SKM-1 (cell line): ENCODE data around the gene RDH8.

Experiments used
- DNase-seq: peaks from one replicate; lab custom pipeline; 2025; ENCODE audit not compliant: unreplicated experiment; lab: John Stamatoyannopoulos, UW

RDH8 gene

DNA sequence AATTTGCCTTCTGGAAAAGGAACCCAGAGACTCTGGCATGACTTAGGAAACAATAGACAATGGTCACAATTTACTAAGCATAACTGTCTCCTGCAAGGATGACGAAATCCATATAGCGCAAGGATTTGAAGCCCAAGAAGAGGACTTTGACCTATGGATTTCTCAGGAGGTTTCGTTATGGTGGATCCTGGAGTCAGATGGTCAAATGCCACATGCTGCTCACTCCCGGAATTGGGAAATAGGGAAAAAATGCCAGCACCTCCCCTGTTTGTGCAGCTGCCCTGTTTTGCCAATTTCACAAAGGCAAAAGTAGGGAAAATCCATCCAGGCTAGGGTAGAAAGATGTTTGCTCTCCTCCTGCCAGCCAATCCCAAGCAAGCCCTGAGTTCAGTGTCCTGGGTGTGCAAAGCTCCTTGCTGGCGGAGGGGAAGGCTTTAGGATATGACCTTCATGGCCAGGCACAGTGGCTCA lies 23.4 kb downstream of the RDH8 start:
- DNase-seq: no peak

DNA sequence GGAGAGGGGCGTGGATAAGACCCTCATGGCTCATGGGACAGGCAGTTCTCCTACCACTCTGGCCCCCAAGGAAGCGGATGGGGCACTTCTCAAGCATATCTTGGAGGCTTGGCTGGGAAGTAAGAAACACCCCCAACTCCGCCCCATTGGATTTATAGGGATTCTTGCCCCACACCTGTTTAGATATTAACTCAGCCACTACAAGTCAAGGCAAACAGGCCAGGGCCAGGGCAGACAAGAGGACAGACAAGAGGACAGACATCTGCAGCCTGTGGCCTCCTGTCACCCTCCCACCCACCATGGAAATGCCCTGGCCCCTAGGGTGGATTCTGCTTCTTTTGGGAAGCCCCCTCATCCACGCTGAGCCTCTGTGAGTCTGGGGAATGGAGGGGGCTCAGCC lies 24.1 kb downstream of the RDH8 start:
- DNase-seq: no peak

DNA sequence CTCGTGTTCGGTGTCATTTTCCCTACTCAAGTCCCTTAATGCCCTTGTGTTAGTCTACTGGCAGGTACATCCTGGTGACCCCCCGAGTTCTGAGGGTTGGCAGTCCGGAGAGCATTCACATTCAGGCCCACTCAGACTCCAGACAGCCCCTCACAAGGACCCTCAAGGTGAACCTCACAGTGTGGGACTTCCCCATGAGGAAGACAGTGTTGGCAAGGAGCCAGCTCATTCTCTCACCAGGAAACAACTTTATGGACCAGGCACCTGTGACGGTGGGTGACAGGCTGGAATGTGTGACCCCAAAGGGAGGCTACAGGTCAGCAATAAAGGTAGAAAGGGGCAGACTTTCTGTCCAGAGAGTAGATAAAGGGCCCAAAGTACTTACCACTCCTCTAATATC lies 24.5 kb downstream of the RDH8 start:
- no peak for DNase-seq

DNA sequence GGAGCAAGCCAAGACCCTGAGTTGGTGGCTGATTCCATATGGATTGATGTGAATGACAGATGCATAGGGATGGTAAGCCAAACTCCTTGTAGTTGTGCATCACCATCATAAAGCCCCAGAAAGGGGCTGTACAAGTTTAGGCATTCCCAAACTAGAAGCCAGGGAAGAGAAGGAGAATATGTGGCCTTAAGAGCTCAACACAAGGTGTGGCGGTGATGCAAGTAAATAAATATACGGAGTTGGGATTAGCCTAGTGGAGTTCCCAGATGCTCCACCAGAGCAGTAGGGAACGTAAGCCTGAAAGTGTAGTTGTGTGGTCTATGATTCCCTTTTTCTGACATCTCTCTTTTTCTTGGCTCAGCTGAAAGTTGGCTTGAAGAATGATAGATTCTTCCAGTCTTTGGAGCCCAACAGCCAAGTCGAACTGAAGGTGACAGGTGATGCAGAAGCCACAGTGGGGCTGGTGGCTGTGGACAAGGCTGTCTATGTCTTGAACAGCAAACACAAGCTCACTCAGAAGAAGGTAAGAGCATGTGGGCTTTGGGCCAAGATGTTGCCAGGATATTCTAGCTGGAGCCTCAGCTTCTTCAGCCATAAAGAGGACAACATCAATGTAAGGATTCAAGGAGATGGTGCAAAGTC lies 30.1 kb downstream of the RDH8 start:
- no peak for DNase-seq

DNA sequence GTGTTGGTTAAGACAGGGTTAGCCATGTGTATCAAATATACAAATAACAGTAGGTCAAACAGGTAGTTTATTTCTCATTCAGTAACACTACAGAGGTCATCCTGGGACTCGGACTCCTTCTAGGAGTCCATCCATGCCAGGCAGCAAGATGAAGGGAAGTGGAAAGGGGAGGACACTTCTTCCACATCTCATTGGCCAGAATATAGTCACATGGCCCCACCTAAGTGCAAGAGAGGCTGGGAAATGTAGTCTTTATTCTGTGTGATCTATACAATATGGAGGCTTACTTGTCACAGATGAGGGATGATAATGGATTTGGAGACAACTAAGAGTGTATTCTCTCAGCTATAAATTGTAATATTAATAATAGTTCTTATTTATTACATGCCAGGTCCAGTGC lies 31.1 kb downstream of the RDH8 start:
- DNase-seq: no peak

DNA sequence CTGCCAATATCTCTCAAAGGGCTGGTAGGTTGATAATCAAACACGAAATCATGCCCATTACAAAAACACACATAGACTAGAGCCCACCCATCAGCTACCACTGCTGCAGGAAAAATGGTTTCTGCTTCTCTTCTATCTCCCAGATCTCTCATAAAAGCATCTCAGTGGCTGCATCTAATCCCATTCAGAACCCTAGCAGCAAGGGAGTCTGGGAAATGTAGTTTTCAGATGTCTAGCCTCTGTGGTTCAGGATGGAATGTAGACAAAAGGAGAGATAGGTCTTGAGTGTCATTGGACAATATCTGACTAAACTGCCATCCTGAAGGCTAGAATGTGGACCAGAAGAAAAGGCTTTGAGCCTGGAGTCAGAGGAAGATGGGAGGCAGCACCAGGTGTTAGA lies 32.1 kb downstream of the RDH8 start:
- no peak for DNase-seq

DNA sequence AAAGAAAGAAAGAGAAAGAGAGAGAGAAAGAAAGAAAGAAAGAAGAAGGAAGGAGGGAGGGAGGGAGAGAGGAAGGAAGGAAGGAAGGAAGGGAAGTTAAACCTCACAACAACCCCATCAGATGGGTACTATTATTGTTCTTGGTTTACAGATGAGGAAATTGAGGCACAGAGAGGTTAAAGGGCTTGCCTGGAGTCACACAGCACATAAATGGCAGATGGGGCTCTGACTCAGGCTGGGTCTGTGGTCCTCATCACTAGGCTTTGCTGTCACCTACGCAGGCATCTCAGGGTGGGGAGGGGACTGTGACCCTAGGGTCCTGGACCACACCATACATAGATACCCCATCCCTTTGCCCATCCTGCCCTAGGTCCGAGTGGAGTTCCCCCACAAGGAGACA lies 36.3 kb downstream of the RDH8 start:
- DNase-seq: no peak

DNA sequence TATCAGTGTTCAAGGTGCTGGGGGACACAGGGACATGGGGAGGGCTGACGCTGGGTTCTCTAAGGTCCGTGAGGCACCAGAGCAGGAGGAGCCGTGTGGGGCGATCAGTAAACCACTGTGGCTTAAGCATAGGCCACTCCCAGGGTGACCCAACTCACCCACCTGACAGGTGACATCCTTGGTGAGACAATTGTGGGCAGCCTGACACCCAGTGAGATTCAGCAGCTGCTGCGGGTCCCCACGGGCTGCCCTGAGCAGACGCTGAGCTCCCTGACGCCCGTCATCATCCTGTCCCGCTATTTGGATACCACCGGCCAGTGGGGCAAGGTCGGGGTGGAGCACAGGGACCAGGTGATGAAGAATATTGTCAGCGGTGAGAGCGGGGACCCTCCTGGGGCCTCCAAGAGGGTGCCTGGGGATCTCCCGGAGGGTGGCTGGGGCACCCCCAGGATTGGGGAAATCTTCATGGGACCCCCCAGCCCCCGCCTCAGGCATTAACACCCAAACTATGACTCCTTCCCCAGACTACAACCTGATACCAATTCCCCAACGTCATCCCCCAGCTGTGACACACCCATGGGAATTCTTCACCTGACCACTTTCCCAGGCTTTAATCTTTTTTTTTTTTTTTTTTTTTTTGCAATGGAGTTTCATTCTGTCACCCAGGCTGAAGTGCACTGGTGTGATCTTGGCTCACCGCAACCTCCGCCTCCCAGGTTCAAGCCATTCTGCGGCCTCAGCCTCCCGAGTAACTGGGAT lies 39.5 kb downstream of the RDH8 start:
- no peak for DNase-seq

DNA sequence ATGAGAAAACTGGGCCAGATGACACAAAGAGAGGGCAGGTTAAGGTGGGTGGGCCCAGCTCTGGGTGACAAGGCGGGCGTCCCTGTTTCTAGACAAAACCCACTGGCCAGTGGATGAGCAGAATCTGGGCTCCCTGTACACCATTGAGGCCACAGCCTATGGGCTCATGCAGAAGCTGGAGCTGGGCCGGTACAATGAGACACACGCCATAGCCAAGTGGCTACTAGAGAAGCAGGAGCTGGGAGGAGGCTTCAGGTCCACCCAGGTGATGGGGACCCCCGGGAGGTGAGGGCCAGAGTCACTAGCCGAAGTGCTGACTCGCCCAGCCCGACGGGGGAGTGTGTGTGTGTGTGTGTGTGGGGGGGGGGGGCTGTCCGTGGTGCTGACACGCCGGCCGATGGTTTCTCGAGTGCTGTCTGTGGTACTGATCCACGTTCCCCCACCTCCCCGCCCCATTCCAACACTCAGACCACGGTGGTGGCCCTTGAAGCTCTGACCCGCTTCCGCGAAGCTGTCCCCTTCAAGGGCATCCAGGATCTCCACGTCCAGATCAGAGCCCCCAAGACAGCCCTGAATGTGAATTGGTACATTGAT lies 48.5 kb downstream of the RDH8 start:
- DNase-seq: no peak

DNA sequence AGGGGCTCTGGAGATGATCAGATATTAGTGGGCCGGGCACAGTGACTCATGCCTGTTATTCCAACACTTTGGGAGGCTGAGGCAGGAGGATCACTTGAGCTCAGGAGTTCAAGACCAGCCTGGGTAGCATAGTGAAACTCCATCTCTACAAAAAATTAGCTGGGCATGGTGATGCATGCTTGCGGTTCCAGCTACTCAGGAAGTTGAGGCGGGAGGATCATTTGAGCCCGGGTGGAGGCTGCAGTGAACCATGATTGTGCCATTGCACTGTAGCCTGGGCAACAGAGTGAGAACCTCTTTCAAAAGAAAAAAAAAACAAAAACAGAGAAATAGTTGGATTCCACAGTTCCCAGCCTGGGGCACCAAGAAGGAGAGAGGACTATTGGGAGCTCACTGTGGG lies 54.9 kb downstream of the RDH8 start:
- DNase-seq: no peak

DNA sequence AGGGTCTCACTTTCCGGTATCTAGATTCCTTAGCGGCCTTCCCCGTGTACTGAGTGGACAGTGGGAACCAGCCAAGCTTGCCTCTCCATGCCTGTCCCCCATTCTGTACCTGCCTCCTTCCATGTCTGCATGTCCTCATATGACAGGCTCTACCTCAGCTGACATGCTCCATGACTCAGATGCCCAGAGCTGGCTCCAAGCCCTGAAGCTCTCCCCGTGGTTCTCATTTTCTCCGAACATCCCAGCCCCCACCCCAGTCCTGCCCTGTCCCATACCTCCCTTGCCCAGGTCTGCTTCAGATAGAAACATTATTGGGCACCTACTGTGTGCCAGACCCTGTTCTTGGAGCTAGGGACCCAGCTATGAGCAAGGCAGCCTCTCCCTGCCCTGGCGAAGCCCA lies 55.8 kb downstream of the RDH8 start:
- no peak for DNase-seq

DNA sequence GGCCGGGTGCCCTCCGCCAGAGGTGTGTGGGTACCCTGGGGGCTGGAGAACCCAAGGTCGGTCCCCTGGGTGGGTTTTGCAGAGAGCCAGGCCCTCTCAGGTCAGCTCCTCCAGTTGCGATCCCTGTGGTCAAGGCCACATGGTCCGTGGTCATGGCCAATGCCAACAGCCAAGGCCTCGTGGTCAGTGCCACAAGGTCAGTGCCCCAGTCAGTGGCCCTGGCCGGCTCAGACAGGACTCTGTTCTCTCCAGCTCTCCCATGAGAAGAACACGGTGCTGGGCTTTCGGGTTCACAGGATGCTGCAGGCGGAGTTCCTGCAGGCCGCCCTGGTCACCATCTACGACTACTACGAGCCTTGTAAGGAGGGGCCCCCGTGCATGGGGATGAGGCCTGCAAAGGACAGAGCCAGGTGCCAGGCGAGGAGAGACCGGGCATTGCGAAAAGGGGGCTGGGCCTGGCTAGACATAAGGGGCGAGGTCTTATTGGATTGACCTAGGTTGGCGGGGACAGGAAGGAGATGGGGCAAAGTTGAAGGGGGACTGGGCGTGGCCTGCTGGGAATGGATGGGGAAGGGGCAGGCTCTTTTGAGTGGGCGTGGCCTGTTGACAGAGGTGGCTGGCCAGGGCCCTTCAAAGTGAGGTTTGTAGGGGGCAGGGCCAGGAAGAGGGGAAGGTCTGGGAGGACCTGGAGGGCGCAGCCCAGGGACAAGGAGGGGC lies 57.6 kb downstream of the RDH8 start:
- DNase-seq: no peak
